ENCODE results near the gene SORCS2.

DNA sequence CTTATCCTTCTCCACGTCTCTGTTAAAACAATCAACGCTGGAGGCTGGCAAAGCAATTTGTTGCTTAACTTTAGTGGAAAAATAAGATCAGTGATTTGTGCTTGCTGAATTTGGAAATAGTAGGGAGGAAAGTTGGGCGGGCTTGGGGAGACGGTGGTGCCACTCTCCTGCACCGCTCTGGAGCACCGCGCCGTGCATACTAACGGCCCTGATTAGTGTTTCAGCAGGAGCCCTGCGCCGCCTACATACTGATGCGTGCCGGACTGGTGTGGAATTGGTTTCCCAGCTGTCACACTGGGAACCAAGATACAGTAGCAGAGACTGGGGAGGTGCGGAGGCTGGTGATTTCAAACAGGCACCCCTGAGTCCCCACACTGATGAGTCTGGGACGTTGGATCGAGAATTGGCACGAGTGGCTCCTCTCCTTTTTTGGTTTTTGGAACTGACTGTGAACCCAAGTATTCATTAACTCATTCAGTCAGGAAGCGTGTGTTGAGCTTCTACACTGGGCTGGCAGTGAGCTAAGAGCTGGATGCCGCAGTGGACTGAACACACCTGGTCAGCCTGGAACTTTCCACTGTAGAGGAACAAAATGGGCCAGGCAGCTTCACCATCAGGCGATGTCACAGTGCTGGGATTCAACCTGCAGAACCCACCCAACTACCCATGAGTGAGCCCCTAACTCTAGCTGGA lies 271.4 kb downstream of the SORCS2 start:
- TF ChIP-seq CTCF (IDR thresholded peaks at IDR 0.05) (no peak), POLR2A (IDR thresholded peaks at IDR 0.05) (no peak)

All from esophagus squamous epithelium (tissue), 4 donors.